Hematopoietic multipotent progenitor cell treated with erythropoietin and hydrocortisone succinate and interleukin-3 and kit ligand, for 6 days (in vitro differentiated cells): Measurements from ENCODE around the gene ESF1.

Source experiments
- DNase-seq: peaks from one replicate; pipeline ENCODE4 v3.0.0-alpha.2; 2015

Gene ESF1

GRCh38 chr20:13671916-13672378, 112.8 kb downstream of the ESF1 start:
- no peak for DNase-seq

DNA sequence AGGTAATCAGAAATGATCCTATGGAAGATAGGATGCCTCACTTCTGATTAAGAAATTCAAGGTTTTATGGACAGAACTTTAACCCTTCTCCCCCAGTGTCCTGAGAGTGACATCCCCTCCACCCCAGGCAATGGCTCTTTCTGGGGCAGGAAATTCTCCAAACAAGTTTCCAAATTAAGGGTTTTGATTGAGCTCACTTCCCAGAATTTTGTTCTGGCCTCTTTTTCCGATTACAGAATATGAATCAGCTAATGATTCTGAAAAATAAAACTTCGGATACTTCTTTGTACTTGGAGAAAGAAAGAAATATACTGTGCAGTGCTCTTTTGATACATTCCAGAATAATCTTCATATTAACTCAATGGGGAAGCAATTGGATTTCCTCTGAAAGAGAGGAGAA, 113.2 kb downstream of the ESF1 start:
- no peak for DNase-seq

GRCh38 chr20:13670160-13670559, 114.6 kb downstream of the ESF1 start:
- no peak for DNase-seq

- DNase-seq: no peak
Measured at GRCh38 chr20:13665709-13666395, 118.9 kb downstream of the ESF1 start.
